NCI-H82 (cell line): Measurements from ENCODE around the gene NCOA5.
A peak's percentile ranks its signal among the peaks of the same experiment; 100 is the strongest.
"Not testable (repeated sequence)": the region's sequence is repeated elsewhere in the genome, so short reads cannot be mapped to it uniquely, and the experiment has no call there.

Source experiments
- DNase-seq: peaks from one replicate; lab custom pipeline; 2025; lab: John Stamatoyannopoulos, UW

The NCOA5 gene

DNA sequence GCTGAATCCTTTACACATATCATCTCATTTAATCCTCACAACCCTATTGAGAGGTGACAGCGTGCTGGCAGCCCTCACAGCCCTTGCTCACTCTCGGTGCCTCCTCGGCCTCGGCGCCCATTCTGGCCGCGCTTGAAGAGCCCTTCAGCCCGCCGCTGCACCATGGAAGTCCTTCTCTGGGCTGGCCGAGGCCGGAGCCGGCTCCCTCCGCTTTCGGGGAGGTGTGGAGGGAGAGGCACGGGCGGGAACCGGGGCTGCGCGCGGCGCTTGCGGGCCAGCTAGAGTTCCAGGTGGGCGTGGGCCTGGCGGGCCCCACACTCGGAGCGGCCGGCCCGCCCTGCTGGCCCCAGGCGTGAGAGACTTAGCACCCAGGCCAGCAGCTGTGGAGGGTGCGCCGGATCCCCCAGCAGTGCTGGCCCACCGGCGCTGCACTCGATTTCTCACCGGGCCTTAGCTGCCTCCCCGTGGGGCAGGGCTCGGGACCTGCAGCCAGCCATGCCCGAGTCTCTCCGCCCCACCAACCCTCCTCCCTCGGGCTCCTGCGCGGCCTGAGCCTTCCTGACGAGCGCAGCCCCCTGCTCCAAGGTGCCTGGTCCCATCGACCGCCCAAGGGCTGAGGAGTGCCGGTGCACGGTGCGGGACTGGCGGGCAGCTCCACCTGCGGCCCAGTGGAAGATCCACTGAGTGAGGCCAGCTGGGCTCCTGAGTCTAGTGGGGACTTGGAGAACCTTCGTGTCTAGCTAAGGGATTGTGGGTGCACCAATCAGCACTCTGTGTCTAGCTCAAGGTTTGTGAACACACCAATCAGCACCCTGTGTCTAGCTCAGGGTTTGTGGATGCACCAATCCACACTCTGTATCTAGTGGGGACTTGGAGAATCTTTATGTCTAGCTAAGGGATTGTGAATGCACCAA is 2.1 kb upstream of the NCOA5 start:
- not testable (repeated sequence) for DNase-seq

DNA sequence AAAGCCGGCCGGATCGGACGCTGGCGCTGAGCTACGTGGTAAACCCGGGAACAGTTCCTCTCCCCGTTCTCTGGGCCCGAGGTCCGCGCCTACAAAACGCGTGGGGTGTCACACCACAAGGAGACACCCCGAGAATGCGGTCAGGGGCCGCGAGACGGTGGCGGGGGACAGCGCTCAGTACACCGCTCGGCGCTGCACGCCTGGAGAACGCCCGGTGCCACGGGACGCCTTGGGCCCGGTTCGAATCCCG is 670 bp downstream of the NCOA5 start:
- DNase-seq, result no peak

DNA sequence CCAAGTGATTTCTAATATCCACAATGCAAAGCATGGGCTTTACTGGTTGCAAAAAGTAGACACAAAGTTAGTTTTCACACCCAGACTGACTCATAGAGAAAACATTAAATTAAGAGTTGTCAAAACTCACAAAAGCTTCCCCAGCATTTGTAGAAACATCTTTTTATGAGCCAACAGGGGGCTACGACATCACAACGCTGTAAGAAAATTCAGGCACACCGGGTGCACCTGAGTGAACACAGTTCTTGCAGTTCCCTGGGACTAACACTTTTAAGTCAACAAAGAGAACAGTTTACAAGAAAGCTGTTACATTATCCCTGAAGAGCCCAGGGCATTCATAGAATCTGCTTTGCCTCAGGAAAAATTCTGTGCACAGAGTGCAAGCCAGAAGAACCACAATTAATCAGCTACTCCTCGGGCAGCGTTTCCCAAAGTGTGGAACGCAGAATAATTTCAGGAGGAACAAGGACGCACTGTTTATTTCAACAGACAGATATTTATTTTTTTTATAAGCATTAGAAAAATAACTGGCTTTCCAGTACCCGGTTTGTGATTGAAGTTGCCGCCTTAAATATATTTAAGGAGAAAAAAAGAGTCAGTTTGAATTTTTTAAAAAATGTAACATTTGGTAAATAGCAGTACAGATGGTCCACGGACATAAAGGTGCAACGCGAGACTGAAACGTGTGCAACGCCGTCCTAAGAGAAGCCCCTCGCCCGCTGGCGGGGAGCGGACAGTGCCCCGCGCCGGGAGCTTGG is 1.2 kb downstream of the NCOA5 start:
- peak; percentile 70 for DNase-seq

DNA sequence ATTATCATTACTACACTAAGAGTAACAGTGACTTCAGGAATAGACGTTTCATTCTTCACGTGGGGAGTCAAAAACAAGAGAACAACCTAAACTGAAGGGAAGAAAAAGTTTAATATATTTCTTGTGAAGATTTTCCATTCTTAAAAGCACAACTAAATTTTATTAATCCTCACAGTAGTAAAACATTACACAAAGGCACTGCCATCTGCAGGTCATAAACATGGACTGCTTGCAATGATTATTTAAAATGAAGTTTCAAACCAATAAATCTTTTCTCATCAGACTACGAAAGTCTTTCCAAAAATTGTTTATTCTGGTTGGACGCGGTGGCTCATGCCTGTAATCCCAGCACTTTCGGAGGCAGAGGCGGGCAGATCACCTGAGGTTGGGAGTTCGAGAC is 2.6 kb downstream of the NCOA5 start:
- DNase-seq, result no peak

DNA sequence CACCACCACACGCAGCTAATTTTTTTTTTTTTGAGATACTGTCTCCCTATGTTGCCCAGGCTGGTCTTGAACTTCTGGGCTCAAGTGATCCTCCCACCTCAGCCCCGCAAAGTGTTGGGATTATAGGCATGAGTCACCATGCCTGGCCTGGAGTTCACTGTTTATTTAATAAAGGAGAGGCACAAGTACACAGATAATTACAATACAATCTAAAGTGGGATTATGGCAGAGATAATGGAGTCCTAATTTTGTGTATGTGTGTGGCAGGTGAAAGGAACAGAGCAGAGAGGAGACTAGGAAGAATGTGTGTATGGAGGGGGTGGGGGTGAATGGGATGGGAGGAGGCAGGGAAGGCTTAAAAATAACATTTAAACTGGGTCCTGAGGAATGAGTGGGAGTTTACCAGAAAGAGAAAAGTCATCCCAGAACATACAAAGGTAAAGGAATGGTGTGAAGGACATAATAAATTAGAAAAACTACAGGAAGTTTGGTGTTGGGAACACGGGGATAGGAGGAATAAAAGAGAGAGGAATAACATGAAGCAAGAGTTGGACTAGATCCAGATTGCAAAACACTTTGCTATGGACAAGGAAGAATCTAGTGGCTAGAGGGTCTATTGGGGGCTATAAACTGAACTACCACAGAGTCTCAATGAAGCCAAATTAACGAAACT is 4.4 kb downstream of the NCOA5 start:
- peak; percentile 58 for DNase-seq

DNA sequence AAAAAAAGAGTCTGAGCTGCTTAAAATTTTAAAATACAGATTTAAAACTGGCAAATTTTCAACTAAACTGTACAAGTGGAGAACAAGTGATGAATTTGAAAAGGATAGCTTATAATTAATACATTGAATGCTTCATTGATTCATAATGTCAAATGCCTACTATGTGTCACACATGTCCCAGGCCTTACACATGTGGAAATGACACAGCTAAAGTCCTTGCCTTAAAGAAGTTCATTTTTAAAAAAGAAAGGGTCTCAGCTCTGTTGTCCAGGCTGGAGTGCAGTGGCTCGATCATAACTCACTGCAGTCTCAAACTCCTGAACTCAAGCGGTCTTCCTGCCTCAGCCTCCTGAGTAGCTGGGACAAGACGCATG is 5.0 kb downstream of the NCOA5 start:
- no peak for DNase-seq

DNA sequence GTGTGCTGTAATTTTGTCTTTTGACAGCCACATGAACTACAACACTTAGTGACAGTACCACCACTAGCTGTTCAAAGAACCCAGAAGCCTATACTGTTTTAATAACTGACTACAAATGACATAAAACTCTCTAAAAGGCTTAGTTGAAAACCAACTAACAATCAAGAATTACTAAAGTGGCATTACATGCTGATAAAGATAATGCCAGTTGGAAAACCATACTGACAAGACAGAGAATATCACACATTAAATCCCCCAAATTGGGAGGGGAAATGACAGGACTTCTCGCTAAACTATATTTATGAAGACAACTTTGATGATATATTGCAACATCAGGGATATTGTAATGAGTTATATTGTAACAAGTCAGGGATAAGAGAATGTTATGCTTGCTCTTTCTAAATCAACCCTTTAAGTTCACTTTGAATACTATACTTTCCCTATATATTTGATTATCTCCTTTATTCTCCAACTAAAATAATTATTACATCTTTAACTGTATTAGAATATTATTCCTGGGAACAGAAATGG is 6.2 kb downstream of the NCOA5 start:
- DNase-seq, result no peak

DNA sequence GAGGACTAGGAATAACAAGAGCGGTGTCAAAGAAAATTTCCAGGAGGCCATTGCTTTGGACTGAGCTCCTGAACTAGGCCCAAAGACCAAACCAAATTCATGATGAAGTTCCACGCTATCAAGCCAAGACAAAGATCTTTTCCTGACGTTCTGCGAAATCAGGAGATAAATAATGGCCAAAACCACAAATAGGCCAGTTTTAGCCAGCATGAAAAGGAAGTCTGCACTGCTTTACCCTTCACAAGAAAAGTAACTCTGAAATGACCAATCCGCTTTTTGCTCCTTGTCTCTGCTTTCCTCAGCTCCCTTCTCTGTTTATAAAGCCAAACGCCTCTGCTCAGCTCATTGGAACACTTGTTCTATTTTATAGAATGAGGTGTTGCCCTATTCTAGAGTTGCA is 6.7 kb downstream of the NCOA5 start:
- DNase-seq, result no peak

DNA sequence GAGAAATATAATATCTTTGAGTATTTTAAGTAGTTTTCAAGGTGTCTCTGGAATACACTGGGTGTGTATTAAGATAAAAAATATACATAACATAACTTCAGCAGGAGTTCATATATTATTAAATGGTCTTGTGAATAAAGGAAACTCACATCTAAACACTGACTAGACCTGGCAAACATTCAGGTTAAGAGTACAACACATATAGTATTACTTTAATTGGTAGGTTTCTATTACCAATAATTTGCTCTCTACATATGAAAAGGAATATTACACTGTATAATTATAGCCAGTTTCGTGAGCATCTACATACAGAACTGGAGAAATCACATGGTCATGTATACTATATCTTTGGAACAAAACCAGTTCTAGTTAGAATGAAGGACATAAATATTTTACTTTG is 8.7 kb downstream of the NCOA5 start:
- DNase-seq, result no peak

DNA sequence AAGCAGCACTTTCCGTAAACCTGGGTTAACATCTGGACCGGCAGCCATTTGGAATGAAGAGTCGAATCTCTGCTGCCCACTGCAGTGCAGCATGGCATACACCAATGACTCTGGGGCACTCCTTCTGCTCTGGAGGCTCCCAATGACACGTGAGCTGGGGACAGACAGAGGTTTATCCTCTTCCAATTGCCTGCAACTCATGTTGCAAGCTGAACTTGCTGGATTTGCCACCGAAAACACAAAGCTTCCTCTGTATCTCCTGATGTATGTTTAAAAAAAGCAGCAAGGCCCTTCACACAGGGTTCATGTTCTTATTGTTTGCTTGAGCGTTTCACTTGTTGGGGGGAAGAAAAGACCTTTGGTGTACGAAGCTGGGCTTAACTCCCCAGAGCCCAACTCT is 10.8 kb downstream of the NCOA5 start:
- no peak for DNase-seq

DNA sequence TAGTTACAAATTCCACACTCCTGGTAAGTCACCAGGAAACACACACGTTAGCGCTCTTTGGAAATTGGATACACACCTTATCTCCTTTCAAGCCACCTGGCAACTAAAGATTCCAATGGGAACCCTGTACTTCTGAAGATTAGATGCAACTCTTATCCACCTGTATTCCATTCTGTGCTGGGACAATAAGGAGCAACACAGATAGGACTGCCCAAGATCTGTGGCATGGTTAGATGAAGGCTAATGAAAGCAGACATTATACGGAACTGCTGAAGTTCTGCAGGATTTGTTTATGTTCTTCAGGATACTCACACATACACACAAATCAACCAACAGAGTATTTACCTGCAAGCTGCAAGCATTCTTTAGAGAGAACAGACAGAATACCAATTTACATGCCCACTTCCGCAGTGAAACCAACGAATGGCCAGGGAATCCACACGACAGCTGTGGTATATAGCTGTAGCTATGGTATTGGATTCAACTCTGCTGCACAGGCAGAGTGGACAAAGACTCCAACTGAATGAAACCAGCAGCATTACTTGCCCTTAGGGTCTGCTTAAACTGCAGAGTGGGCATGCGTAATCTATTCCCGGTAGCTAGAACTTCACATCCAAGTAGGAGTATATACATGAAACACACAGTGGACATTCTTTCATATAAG is 12.0 kb downstream of the NCOA5 start:
- DNase-seq, result no peak

DNA sequence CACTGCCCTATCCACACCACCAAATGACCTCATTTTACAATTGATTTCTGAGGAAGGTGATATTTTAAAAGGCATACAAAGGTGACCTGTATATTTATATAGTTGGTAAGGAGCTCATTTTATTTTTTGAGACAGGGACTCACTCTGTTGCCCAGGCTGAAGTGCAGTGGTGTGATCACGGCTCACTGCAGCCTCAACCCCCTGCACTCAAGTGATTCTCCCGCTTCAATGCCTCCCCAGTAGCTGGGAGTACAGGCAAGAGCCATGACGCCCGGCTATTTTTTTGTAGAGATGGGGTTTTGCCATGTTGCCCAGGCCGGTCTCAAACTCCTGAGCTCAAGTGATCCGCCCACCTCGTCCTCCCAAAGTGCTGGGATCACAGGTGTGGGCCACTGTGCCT is 13.0 kb downstream of the NCOA5 start:
- no peak for DNase-seq

DNA sequence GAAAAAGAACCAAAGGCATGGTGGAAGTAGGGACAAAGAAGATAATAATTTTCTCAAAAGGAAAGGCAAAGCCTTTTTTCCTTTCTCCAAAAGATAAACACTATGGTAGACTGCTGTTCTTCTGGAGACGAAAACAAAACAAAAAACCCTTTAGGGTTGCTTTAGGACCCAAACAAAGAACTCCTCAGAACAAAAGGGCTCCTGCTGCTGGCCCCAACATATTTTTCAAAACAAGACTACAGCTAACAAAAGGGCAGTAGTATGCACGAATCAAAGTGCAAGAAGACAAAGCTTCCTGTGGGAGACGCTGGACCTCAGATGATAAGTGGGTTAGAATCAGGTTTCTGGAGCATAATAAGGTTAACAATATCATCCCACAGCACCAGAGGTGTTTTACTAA is 15.8 kb downstream of the NCOA5 start:
- DNase-seq, result no peak

DNA sequence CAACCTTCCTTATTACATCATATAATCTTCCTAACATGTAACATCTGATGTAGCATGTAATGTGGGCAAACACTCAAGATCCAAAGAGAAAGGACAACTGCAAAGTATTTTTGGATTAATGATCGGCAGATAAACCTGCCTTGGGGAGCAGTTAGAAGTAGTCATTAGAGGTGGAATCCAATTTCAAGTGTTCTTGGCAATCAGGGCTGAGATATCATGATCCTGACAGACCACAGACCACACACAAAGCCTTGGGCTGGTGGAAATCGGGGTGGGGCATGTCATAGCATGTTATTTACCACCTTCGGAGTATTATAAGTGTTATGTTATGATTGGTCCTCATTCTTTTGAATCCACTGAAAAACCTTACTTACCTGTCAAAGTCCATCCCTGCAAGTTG is 16.3 kb downstream of the NCOA5 start:
- DNase-seq, result peak; percentile 29

DNA sequence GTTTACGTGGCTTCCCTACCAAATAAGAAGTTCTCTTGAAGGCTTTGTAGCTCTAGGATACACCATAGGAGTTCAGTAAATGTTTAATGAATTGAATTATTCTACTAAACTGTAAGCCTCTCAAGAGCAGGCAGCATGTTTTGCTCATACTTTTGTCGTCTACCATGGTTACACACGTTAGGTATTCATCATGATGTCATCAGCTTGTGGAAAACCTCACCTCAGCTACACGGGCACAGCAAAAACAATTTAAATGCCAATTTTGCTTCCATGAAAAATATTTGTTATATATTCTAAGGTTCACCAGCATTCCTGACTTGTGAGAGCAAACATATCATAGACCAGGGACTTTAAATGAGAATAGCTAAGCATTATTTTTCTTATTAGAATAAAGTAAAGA is 16.7 kb downstream of the NCOA5 start:
- DNase-seq, result no peak

DNA sequence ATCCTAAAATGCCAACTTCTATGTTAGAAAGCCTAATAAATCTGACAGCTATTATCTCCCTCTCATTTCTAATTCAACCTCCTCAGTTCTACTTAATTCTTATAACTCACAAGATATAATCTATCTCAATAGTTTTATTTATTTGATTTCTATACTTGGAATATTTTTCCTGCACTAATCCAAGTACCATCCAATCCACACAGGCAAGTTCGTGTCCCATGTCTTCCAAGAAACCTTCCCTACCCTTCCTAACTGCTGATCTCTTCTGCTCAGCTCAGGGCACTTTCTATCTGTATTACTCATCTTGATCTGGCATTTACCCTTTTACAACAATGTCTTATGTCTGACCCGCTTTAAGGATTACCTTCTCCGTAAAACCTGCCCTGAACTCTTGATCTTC is 18.2 kb downstream of the NCOA5 start:
- peak; percentile 63 for DNase-seq

DNA sequence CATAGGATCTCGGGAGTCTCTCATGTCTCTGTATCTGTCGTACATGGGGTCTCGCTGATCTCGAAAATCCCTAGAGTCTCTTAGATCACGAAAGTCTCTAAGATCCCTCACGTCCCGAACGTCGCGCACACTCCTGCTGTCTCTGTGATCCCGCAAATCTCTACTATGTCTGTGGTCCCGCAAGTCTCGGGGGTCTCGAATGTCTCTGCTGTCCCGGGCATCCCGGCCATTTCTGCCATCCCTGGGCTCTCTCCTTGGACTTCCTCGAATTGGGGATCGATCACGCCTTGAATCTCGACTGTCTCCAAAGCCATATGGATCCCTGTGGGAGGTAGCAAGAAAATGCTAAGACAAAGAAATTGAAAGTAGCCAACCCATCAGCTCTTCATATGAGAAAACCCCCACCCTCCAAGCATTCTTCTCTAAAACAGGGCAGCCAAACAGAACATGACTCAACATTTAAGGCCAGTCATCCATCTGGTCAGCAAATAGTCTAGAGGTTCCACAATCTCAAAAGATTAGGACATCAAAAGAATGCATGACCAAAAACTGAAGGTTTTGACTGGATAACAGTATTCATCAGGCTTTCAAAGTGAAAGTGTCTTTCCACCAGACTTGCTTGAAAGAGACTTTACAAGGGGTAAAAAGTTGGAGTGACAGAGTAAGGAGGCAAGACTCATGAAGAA is 19.4 kb downstream of the NCOA5 start:
- no peak for DNase-seq

DNA sequence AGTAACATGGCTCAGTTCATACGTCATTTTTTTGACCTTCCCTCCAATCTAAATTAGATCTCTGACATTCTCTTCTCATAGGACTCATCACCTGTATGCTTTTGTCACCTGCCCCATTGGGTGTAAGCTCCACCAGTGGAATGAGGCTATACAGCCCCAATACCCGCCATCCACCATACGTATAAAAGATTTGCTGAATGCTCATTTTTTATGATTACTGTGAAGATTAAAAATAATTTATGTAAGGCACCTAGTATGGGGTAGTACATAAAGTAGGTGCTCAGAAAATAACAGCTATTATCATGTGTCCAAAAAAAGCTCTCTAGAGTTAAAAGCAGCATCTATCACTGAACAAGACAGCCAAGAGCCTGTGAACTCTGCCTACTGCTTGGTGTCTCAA is 24.1 kb downstream of the NCOA5 start:
- DNase-seq, result no peak

DNA sequence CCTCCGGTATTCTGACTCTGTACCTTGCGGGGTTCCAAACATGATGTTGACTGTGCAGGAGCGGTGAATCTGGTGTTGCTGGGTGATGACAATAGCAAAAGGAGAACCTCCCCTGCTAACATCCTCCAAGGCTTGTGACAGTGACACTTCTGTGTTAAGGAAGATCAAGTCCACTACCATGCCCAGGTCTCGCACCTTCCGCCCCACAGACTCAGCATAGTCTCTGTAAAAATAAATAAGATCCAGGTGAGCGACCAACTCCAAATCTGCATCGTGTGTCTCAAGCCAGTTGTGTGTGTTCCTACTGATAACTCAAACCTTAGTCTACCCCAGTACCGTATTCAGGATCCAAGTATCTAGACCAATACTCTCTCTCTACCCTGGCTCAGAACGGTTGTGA is 24.8 kb downstream of the NCOA5 start:
- no peak for DNase-seq

DNA sequence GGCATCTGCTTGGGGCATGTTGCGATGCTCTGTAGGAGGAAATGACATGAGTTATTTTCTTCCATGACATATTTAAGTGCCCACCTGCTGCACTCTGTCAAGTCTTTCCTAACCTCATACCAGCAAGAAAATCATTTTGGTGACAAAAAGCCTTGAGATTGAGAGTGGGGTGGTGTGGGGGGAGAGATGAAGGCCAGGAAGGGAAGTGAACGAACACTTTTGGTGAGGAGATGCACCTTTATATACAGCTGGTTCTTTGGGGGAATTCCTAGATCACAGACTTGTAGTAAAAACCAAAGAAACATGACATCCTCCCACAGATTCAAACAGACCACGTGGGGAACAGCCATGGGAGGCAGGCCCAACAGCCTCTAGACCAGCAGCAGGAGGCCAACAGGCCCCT is 26.1 kb downstream of the NCOA5 start:
- no peak for DNase-seq

DNA sequence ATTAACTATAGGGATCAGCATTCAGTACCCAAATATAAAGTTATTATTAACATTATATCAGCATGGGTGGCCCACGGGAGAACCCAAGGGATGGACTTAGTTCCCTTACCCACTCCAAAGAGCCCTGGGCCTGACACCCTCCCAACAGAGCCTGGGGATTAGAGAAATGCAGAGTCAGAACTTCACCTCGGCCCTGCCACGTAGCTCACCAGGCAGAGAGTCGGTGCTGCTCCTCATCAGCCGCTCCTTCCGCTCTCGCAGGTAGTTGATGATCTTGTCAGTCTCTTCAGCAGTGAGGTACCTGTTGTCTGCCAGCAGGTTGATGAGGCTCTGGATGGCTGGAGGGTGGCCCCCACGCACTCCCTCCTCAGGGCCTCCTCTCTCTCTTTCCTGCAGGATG is 26.6 kb downstream of the NCOA5 start:
- no peak for DNase-seq

DNA sequence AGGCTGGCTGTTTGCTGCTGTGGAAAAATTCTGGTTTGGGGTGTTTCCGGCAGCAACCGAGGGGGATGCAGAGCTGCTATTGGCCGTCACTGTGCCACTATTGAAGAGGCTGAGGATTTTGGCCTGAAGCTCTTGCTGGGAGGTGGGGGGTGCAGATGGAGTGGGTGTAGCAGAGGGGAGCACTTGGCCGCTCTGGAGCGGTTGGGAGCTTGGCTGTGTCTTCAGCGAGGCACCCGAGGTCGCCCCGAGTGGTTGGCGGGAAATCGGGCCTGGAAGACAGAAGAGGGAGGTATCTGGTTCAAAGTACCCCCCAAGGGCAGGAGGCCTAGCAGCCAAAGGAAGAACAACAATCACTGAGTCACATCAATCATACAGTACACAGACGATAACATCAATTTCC is 27.1 kb downstream of the NCOA5 start:
- DNase-seq, result no peak
